HG03520 (cell line): Measurements from ENCODE around the gene SLX4IP.

Source experiments
- ATAC-seq: cut with Tn5 transposase; IDR thresholded peaks from one replicate; pipeline ENCODE4 v1.9.1; 2021; ENCODE audit warnings: mild to moderate bottlenecking, moderate library complexity; ENCODE audit not compliant: unreplicated experiment

The SLX4IP gene

DNA sequence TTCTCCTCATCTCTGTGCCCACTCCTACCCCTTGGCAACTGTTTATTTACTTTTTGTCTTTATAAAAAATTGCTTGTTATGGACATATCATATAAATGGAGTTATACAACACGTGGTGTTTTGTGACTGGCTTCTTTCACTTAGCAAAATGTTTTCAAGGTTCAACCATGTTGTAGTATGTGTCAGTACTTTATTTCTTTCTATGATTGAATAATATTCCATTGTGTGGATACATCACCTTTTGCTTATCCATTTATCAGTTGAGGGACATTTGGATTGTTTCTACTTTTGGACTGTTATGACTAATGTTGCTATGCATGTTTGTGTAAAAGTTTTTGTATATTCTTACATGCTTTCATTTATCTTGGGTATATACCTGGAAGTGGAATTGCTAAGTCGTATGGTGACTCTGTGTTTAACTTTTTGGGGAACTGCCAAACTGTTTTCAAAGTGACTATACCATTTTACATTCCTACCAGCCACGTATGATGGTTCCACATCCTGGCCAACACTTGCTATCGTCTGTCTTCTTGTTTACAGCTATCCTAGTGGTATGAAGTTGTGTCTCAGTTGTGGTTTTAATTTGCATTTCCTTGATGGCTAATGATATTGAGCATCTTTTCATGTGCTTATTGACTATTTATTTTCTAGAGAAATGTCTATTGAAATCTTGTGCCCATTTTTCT, 84.4 kb downstream of the SLX4IP start:
- no peak for ATAC-seq

DNA sequence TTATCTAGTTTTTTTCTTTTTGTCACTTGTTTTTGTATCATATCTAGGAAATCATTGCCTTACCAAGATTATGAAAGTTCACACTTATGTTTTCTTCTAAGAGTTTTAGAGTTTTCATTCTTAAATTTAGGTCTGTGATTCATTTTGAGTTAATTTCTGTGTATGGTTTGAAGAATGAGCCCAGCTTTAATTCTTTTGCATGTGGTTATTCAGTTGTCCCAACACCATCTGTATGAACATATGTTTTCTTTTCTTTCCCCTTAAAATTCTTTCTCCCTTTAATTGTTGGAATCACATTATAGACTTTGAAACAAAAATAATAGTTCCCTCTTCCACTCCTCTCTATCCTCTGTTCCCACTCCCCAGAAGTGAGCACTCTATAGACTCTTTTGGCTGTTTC, 85.4 kb downstream of the SLX4IP start:
- ATAC-seq = no peak

DNA sequence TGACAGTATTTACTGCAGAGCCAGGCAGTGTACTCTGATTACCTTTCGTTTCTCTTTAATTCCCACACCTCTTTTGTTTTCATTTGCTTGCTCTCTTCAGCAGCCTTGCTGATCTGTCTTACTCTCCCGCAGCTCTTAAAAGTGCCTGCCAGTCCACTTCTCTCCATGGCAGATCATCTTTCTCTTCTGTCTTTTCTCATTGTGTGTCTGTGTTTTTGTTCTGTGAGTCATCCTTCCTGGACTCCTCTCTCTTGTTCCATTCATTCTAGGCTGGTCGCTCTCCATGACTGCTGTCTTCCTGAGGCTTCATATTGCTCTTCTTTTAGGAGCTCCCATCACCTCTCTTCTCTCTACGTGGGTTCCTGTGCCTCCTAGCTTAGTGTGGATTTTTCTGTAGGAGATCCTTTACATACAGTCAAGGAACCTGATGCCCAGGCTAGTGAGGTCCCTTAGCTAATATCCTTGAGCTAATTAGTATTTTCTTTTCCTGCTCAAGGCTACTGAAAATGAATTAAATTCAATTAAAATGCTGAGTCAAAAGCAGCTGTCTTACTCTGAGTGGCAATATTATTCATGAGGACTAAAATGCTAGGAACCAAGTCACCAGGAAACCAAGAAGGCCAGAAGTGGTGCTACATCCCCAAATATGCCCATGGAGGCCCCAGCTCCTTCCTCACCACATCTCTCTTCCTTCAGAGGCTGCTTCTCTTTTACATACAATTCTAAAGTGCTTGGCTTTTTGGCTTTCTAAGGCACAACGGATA, 86.1 kb downstream of the SLX4IP start:
- no peak for ATAC-seq

DNA sequence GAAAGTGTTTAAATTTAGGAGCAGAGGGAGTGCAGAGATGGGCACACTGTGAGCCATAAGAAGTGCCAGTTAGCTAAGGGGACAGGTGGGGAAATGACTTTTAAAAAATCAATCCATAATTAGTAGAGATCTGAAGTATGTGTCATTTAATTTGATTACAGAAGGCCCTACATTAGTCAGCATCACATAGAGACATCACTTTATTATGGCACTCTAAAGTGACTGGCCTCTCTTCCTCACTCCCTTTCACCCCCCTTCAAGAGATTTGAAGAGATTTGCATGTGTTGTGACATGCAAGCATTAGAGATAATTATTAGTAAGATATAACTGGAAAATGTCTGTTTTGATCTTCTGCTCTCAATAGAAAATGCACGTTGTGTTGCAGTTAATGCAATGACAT, 86.7 kb downstream of the SLX4IP start:
- no peak for ATAC-seq

DNA sequence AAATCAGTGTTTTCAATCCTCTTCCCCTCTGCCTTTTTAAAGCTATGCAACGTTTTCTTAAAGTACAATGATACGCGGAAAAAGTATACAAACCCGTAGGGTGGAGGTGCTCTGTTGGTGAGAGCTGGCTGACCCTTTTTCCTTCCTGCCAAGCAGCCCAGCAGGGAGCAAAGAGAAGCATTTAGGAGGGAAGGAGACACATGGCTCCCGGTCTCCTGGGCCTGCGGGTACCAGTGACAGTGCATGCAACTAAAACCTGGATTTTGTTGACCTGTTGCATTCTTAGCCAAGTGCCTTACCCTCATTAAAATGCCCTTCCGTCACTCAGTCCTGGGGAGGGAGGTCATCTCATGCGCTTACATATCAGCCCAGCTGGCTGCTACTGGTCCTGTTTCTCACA, 87.2 kb downstream of the SLX4IP start:
- ATAC-seq = no peak

DNA sequence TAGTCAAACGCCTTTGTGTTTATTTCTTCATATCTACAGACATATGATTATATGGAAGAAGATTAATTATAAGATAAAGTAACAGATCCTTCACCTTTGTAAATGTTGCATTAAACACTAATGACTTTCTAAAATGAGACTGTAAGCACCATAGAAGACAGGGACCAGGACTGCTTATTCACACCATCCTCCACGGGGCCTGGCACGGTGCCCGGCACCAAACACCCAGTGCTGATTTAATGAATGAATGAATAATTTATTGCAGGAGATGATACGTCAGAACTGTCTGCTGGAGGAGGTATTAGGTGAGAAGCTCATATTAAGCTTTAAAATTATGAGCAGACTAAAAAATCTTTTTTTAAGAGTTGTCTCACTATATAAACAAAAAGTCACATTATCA, 88.3 kb downstream of the SLX4IP start:
- ATAC-seq = no peak

DNA sequence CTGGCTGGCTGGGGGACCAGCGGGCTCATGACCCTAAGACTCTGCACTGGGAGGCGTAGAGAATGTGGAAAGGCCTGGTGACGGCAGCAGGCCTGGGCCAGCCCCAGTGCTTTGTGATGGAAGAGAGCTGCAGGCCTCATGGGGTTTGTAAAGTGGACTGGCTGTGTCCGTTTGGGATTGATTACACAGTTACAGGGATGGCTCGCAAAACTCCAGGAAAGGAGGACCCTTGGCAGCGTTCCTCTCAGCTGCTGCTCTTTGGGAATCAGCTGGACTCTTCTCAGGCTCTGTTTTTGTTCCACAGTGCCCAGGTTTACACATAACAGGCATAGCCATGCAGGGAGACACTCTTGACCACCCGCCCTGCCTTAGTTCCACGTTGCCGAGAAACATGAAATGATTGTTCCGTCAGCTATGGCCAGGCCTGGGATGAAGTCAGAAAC, 89.0 kb downstream of the SLX4IP start:
- ATAC-seq = no peak

DNA sequence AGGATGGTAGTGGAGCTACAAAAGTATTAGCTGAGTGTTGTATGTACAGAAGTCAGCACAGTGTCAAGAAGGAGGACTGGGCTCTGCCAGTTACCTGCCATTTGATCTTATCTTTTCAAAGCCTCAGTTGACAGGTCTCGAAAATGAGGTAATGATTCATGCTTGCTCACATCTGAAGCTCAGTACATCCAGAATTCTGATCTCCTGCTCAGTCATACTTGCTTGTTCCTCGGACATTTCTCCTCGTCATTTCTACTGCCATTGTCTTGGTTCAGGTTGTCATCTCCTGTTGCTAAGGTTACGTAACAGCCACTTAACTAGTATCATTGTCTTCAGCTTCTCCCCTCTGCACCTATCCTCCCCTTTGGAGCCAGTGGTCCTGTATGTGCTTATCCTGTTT, 89.5 kb downstream of the SLX4IP start:
- no peak for ATAC-seq

DNA sequence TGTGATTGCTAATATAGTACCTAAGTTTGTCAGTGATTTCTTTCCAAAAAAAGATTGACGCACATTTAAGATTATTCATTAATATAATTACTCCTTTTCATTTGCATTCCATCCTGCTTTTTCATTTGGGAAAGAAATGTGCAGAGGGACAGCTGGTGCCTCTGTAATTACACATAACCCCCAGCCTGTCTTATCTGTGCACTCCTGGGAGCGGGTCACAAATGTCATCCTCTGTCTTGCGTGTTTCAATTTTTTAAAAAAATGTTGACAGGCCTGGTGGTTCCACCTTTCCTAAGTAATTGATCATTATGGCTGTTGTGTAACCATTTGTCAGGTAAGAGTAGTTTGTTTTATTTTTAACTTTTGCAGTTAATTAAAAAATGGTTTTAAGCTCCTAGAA, 92.7 kb downstream of the SLX4IP start:
- ATAC-seq = no peak

DNA sequence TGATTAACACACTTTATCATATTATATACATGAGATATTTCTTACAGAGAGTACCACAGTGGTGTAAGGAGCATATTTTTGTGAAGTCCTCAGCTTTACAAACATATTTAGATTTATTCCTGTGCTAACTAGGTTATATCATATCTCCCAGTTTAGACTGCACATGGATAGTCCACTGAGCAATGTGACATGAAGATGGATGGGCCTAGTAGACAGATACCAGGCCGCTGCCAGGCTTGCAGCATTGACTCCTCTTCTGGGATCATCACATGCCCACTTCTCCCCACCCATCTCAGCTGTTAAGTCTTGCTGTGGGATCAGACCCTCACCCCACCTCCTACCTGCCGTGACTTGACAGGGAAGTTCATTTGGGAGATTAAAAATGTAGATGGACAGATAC, 95.8 kb downstream of the SLX4IP start:
- no peak for ATAC-seq

DNA sequence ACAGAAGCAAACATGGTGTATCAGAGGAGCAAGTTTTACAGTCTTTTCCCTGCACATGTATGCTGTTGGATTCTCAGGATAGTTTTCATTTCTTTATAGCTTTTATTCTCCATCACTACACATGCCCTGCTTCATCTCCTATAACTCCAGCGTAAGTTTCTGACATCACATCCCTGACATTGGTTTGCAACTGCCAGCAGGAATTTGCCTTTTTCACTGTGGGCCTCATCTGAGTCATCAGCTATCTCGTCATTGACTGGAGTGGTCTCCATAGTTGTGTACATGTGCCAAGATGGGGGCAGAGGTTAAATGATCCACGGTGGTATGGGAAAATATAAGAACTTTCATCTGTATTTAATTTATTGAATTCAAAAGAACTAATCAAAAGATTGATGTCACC, 96.7 kb downstream of the SLX4IP start:
- no peak for ATAC-seq

DNA sequence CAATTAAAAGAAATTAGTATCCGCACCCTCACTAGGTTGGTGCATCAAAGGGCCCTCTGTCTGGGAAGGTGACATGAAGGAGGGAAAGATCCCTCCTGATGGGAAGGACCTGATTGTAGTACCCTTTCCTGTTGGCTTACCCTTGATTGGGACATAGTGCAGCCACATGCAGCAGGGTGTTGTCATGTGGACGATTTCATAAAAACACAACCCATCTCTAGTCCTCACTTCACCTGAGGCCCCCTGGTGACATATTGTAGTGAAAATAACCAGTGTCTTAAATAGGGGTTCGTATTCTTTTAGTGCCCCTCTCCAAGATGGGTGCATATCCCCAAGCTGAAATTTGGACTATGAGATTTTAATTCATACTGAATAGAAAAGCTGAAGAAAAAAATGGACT, 97.3 kb downstream of the SLX4IP start:
- no peak for ATAC-seq

DNA sequence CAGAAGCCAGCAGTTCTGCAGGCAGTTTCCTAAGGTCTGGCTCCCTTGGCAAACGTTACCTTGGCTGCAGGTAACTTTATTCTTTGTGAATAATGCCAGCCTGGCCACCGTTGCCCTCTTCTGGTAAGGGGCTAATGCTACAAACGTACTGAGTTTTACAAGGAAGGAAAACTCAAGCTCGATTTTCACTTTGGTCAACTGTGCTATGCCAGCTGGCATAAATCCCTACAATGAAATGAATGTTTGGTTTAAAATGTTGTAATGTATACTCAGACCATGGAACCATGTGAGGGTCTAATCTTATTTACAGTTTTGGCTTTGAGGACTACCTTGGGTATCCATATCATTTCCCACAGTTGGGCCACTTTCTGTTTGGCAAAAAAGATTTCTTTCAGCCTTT, 101.4 kb downstream of the SLX4IP start:
- no peak for ATAC-seq

DNA sequence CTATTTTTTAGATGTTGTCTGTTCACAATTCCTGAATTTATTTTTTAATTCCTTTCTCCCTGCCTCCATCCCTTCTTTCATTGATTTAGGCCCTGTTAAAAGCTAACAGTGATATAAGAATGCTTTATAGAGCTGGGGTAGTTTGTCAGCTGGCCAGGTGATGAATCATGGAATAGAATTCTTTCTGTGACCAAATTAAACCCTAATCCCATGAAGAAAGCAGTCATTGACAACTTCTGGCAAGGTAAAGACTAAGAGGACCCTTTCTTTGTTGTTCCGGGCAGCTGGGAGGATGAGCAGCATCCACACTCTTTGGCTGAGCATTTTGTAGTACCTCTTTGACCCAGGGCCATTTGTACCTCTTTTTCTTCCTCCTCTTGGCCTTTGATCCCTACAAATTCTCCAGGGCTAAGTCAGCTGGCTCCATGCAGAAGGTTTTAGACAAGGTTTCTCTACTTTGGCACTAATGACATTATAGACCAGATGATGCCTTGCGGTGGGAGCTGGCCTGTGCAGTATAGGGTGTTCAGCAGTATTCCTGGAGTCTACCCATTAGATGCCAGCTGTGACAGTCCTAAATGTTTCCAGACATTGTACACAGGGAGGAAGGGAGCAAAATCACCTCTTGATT, 102.9 kb downstream of the SLX4IP start:
- ATAC-seq = no peak

DNA sequence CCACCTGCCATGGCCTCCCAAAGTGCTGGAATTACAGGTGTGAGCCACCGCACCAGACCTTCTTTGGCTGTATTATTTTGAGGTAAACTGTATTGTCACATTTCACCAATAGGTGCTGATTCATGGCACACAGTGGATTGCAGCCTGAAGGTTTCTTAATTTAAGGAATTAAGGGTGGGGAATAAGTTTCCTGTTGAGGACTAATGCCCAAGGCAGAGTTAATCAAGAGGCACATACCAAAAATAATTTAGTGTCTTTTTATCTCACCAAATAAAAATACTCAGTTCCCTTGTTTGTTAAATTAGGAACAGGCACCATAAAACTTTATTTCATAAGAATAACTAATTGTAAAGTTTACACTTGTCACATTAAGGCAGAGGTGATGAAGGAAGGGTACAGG, 103.7 kb downstream of the SLX4IP start:
- no peak for ATAC-seq

DNA sequence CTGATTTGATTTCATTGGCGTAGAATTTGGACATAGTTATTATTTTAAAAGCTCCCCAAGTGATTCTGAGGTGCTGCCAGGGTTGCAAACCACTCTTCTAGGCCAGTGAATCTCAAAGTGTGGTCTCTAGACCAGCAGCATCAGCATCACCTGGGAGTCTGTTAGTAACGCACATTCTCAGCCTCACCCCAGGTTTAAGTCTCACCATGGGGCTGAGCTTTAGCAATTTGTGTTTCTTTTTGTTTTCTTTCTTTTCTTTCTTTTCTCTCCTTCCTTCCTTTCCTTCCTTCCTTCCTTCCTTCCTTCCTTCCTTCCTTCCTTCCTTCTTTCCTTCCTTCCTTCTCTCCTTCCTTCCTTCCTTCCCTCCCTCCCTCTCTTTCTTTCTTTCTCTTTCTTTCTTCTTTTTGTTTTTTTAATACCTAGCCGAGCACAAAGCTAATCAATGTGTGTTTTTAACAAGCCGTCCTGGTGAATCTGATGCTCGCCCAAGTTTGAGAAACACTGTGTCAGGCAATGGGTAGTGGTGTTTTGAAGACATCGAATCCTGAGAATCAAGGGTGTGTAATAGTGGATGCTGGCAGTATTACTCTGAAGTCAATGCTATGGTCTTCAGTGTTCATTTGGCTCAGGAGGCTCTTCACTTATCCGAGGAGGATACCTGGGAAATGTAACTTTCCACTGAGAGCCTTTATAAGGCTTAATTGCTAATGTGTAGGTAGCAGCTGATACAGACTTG, 104.9 kb downstream of the SLX4IP start:
- ATAC-seq = no peak

DNA sequence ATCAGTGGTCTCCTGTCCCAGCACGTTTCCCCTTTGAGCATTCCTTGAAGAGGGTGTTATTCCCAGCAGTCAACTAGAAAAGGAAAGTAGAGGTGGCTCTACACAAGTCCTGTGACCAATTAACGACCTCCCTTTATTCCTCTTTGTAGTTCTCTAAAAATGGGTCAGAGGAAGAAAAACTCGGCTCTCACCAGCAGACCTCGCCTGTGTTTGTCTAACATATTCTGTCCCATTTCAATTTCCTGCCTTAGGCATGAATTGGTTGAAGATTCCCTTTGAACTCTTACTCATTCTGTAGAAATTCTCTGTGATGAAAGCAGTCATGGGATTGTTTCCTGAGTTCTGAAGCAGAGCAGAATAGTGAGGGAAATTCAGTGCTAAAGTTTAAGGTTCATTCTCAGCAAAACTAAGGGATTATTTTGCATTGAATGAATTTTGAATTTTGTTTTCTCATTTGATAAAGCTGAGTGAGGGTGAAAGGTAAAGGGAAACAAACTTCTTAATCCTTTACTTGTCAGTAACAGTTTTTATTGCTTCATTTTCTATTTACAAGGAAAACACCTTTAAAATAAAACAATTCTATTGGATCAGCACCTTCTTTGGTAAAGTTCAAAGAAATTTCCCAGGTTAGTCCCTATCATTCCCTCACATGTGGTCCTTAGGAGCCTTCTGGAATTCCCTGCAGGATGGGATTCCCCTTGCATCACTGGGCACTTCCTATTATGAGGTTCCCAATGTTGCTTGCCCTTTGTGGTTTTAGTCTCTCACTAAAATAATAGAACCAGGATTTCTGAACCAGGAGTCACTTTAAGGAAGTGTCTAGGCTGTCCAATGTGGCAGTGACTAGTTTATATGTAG, 105.8 kb downstream of the SLX4IP start:
- ATAC-seq = no peak

DNA sequence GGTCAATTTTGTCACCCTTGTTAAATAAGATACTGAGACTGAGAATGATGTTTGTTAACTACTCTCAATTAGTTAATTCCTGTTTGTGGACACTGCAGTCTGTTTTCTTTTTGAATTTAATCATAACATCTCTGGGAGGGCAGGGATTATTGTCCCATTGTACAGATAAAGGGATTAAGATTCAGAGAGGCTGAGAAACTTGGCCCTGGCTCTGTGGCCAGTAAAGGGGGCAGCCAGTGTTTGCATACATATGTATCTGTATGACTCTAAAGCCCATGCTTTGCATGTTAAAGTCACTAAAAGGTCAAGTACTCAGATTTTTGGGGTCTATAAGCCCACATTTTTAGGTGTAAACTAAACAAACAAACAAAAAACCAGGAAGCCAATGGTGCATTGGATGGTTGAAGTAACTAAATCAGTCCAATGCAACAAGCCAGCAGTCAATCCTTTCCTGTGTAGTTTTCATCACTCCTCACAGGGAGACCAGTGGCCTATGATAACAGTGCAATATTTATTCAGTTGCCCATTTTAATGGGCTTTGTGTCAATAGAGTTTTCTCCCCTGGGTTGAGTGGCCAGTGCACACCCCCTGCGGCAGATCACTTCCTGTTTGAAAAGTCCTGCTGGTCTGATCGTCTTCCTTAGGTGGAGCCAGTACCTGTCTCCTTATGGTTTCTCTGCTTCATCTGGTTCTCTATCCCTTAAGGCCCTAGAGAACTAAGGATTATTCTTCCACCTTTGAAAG, 106.7 kb downstream of the SLX4IP start:
- no peak for ATAC-seq

DNA sequence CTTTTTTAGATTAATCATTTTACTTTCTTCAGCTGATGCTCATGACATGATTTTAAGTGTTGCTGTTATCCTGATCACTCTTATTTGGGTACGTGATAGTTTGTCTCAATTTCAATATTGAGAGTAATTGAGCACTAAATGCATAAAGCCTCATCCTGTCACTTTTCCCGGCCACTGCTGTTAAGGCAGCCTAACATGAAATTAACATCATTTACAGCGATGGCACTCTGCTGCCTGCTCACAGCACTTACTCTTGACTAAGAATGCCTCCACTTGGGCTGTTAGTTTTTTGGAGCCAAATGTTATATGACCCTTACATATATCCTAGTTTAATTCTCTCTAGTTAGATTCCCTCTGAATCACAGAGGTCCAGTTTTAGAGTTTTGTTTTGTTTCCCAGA, 107.3 kb downstream of the SLX4IP start:
- ATAC-seq = no peak

DNA sequence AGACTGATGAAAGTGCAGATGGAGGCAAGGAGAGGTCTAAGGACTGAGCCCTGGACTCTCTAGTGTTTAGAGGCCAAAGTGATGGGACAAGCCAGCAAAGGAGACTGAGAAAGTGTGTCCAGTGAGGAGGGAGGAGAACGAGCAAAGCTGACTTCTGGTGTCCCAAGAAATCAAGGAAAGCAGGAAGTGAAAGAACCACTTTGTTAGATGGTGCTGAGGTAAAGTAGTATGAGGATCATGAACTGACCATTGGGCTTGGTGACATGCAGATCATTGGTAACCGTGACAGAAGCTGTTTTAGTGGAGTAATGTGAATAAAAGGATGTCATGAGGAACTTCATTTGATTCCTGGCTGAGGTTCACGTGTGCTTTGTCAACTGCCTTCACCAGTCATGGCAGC, 108.4 kb downstream of the SLX4IP start:
- no peak for ATAC-seq
